GM23248 (cell line): ENCODE results near the gene FBXL4.

ENCODE experiments used
- EZH2 ChIP-seq: fragments of 200-600 bp; sonication (generic); IDR thresholded peaks from 2 replicates; pipeline ENCODE4 v1.6.1; 2018; ENCODE audit warnings: antibody characterized with exemption, mild to moderate bottlenecking; ENCODE audit not compliant: insufficient read depth, poor library complexity, severe bottlenecking
- EZH2phosphoT487 ChIP-seq: fragments of 200-600 bp; sonication (generic); IDR thresholded peaks from 2 replicates; pipeline ENCODE4 v1.6.1; 2018; ENCODE audit warnings: antibody characterized with exemption, moderate library complexity, mild to moderate bottlenecking, low read depth; ENCODE audit not compliant: insufficient read depth

DNA sequence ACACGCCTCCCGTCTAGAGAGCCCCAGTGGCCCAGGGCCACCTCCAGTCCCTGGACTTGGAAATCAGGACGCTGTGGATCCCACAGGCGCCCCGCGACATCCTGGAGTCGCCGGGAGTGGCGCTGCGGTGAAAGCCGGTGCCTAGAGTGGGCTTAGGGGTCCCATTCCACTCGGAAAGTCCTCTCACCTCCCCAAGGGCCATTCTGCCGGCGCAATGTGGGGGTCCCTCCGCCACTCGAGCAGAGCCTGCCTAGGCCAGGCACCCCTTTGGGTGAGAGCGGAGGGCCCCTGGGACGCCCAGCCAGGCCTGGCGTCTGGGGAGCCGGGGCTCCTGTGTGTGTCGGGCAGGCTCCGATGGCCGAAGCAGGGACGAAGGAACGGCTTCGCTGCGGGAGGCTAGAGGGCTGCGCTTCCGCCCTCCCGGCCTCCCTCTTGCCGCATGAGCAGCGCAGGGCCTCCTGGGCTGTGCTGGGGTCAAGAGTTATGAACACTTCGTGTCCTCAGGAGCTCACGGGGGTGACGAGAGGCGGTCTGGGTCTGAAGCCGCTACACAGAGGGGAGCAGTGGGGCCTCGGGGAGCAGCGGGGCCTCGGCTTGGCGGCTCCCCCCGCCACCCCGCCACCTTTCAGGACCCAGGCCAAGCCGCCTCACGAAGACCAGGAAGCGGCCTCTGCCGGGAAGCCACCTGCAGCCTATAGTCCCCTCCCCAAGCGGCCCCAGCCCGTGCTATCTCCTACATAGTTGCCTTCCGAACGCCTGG, 99.8 kb downstream of the FBXL4 start:
- no peak for TF ChIP-seq EZH2
- no peak for TF ChIP-seq EZH2phosphoT487
